GM06990 (cell line): ENCODE data around the gene PIP5K1B.

Experiments used
- DNase-seq: peaks from one replicate; pipeline ENCODE4 v3.0.0-alpha.2; 2011; ENCODE audit not compliant: insufficient read length; ENCODE audit errors: extremely low read depth
- H3K27me3 ChIP-seq: replicated peaks from 2 replicates; pipeline ENCODE4 v1.6.0; 2011; ENCODE audit warnings: low read length; ENCODE audit not compliant: control insufficient read depth, insufficient read depth
- H3K36me3 ChIP-seq: 2 replicates; pipeline ENCODE4 v1.5.1; 2011; ENCODE audit warnings: low read length; ENCODE audit not compliant: control insufficient read depth, insufficient read depth
- H3K4me3 ChIP-seq: replicated peaks from 2 replicates; pipeline ENCODE4 v1.5.1; 2011; ENCODE audit warnings: low read depth, mild to moderate bottlenecking, control low read depth, low read length
- CTCF ChIP-seq: IDR thresholded peaks from 2 replicates; pipeline ENCODE4 v1.5.1; 2011; ENCODE audit warnings: low read length, control low read depth, mild to moderate bottlenecking, inconsistent platforms; ENCODE audit not compliant: insufficient read depth, poor library complexity, severe bottlenecking

The PIP5K1B gene

GRCh38 chr9:68822596-68823165 lies 117.6 kb downstream of the PIP5K1B start:
- Histone ChIP-seq H3K4me3 (no peak overlapping the region), H3K36me3 (peaks cover 1% of the 10 kb centered on the region; the same call in 1 of the 2 replicates), H3K27me3 (no peaks in the 10 kb centered on the region)
- no peak for TF ChIP-seq CTCF
- DNase-seq: no peak

DNA sequence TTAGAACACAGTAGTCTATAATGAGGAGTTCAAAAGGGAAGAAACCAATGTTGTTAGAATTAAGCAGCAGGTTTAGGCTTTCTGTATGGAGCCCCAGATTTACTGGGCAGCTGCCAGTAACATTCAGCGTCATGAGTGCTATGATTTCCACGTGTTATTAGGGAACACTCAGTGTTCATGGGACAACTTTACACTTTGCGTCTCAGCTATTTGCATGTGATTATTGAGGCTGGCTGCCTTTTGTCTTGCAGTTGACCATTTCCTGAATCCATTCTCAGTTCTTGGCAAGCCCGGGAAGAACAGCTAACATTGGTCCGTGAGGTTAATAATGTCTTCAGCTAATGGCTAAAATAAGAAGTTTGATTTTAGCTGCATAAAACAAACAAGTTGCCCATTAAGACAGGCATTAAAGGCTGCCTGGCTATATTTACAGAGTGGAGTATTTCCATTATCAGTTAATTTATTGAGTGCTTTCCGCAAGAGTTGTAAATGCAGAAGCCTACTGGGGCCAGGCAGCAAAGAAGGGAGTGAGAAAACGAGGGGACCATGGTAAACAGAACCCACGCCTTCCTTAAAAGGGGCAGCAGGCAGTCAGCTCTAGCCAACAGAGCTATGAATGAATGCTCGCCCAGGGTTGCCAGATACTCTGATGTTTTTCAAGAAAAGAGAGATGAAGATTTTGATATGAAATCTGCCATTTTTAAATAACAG lies 120.9 kb downstream of the PIP5K1B start:
- DNase-seq: no peak
- H3K4me3 ChIP-seq: no peak overlapping the region
- no peaks in the 10 kb centered on the region for H3K27me3 ChIP-seq
- no peak for TF ChIP-seq CTCF
- peaks cover 1% of the 10 kb centered on the region; the same call in 1 of the 2 replicates for H3K36me3 ChIP-seq

- no peaks in the 10 kb centered on the region for H3K27me3 ChIP-seq
- H3K4me3 ChIP-seq: no peak overlapping the region
- no peak for TF ChIP-seq CTCF
- no peaks in the 10 kb centered on the region; the same call in 1 of the 2 replicates for H3K36me3 ChIP-seq
- no peak for DNase-seq
These were observed 123.1 kb downstream of the PIP5K1B start for GRCh38 chr9:68827837-68828744.

GRCh38 chr9:68832101-68832500 lies 127.1 kb downstream of the PIP5K1B start:
- no peak for TF ChIP-seq CTCF
- H3K27me3 ChIP-seq: no peaks in the 10 kb centered on the region

DNA sequence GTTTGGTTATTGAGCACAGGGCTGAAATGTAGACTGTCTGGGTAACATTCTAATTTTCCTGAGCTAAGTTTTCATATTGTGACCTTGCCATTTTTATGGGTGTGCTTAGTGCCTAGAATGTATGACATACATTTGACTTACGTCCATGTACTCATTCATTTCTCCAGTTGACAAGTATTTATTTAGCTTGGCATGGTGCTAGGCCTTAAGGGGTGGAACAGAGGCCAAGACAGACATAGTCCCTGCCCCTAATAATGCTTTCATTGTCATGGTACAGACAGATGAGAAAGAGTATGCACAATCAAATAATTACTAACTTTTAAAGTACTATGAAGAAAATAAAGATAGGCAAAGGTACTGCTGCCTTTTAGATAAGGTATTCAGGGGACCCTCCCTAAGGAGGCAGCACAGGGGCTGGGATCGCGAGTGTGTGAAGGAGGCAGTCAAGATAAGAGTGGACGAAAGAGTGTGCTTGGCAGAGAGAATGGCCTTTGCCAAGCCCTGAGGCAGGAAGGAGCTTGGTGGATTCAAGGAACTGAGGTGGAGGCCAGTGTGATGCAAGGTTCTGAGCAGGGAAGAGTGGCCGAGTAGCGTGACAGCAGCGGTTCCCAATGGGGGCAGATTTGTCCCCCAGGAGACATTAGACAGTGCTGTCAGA lies 128.0 kb downstream of the PIP5K1B start:
- no peak for TF ChIP-seq CTCF

More at GRCh38 chr9:68832101-68832500, 127.1 kb downstream of the PIP5K1B start:
- DNase-seq: no peak
- Histone ChIP-seq H3K36me3 (no peaks in the 10 kb centered on the region; the same call in 1 of the 2 replicates), H3K4me3 (no peak overlapping the region)

More for the DNA sequence above, 128.0 kb downstream of the PIP5K1B start:
- H3K27me3 ChIP-seq: no peaks in the 10 kb centered on the region
- H3K4me3 ChIP-seq: no peak overlapping the region
- no peaks in the 10 kb centered on the region; the same call in 1 of the 2 replicates for H3K36me3 ChIP-seq
- no peak for DNase-seq
